ENCODE measurements around the gene RPLP1.
A peak's percentile ranks its signal among the peaks of the same experiment; 100 is the strongest.
"Not testable (repeated sequence)": the region's sequence is repeated elsewhere in the genome, so short reads cannot be mapped to it uniquely, and the experiment has no call there.

Gene RPLP1

DNA sequence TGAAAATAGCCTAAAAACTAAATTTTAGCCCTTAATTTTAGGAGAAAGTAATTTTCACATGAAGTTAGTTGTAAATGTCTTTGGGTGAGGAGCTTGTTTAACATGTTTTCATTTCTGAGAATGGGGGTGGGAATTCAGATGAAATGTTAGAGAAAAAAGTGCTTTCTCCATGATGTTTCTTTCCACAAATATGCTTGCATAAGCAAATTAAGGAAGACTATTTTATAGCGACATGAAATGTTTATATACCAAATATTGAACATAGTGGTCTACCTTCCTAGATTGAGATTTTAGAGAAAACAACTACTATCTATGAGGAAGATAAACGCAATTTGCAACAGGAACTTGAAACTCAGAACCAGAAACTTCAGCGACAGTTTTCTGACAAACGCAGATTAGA lies 13.0 kb upstream of the RPLP1 start:
- DNase-seq (ENCODE audit: low read depth in 2 of 2), result no peak

DNA sequence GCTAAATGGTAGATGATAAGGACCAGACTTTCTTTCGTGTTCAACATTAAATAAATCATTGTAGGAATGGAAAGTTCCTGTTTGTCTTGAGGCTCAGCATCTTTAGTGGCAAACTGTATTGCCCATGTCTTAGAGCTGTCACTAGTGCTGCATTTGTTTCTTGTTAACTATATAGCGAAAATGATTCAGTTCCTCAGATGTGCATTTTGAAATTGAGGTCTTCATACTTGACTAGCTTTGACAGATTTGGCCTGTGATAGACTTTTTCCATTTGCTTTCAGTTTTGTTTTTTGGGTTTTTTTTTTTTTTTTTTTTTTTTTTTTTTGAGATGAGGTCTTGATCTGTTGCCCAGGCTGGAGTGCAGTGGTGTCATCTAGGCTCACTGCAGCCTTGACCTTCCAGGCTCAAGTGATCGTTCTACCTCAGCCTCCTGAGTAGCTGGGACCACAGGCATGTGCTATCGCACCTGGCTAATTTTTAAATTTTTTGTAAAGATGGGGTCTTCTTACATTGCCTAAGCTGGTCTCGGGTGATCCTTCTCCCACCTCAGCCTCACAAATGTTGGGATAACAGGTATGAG lies 9.5 kb upstream of the RPLP1 start:
- no peak for DNase-seq (ENCODE audit: low read depth in 2 of 2)

DNA sequence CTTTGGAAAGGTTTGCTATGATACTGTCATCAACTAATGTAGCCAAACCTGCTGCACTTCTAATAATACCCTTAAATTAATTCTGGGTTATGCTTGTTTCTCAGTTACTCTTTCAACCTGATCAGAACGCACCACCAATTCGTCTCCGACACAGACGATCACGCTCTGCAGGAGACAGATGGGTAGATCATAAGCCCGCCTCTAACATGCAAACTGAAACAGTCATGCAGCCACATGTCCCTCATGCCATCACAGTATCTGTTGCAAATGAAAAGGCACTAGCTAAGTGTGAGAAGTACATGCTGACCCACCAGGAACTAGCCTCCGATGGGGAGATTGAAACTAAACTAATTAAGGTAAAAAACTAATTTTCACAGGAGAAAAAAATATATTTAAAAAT lies 7.9 kb upstream of the RPLP1 start:
- DNase-seq (ENCODE audit: low read depth in 2 of 2), result no peak

DNA sequence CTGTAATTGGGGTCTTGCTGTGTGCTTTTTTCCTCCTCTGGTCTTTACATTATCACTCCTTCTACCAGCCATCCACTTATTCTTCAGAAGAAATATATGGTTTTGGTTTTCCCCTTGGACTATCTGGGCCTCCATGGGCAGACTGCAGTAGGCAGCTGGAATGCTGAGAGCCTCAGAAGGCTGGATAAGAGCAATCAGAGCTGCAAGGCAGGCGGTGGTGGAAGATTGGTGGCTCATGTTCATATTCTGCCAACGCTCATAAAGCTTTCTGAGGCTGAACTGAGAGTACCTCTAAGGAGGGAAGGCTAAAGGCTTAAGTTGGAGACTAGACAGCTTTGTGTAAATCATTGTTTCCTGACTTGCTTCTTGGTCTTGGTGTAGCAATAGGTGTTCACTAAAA lies 5.7 kb upstream of the RPLP1 start:
- no peak for DNase-seq (ENCODE audit: low read depth in 2 of 2)

DNA sequence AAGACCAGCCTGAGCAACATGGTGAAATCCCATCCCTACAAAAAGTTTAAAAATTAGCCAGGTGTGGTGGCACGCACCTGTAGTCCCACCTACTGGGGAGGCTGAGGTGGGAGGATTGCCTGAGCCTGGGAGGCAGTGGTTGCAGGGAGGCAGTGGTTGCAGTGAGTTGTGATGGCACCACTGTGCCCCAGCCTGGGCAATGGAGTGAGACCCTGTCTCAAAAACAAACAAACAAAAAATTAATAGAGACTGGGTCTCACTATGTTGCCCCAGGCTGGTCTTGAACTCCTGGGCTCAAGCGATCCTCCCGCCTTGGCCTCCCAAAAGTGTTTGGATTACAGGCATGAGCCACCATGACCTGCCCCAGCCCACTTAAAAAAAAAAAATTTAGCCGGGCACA lies 2.4 kb upstream of the RPLP1 start:
- not testable (repeated sequence) for DNase-seq (ENCODE audit: low read depth in 2 of 2)

GRCh38 chr15:69450968-69451695 lies 1.5 kb upstream of the RPLP1 start:
- DNase-seq (ENCODE audit: low read depth in 2 of 2), result no peak

DNA sequence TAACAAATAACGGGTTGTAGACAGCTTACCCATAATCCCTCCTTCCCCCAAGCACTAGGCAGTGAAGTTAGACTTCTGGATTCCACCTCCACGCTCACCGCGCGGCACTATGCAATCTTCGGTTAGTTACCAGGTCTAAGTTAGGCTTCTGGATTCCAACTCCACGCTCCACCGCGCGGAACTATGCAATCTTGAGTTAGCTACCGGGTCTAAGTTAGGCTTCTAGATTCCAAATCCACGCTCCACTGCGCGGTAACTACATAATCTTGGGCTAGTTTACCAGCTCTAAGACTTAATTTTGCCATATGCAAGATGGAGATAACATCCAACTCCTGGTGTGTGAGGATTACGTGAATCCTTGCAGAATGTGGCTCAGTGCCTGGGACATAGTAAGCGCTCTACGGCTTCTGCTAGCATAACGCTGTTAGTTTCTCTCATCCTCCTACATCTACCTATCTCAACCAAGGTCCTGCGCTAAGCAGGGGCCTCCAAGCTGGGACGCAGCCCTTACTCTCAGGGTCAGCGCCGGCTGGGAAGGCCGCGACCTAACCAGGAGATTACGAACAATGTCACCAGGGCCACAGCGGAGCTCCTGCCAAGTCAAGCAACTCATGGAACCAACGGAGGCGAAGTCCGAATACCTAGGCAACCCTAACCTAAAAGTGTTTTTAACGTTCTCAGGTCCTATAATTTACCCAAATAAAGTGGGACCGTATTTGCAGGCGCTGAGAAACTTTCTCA lies 497 bp upstream of the RPLP1 start:
- no peak for DNase-seq (ENCODE audit: low read depth in 2 of 2)

- no peak for DNase-seq (ENCODE audit: low read depth in 2 of 2)
These were observed 2.3 kb downstream of the RPLP1 start for GRCh38 chr15:69454953-69455352.

GRCh38 chr15:69456208-69457166 lies 3.9 kb downstream of the RPLP1 start:
- DNase-seq (ENCODE audit: low read depth in 2 of 2), result no peak

DNA sequence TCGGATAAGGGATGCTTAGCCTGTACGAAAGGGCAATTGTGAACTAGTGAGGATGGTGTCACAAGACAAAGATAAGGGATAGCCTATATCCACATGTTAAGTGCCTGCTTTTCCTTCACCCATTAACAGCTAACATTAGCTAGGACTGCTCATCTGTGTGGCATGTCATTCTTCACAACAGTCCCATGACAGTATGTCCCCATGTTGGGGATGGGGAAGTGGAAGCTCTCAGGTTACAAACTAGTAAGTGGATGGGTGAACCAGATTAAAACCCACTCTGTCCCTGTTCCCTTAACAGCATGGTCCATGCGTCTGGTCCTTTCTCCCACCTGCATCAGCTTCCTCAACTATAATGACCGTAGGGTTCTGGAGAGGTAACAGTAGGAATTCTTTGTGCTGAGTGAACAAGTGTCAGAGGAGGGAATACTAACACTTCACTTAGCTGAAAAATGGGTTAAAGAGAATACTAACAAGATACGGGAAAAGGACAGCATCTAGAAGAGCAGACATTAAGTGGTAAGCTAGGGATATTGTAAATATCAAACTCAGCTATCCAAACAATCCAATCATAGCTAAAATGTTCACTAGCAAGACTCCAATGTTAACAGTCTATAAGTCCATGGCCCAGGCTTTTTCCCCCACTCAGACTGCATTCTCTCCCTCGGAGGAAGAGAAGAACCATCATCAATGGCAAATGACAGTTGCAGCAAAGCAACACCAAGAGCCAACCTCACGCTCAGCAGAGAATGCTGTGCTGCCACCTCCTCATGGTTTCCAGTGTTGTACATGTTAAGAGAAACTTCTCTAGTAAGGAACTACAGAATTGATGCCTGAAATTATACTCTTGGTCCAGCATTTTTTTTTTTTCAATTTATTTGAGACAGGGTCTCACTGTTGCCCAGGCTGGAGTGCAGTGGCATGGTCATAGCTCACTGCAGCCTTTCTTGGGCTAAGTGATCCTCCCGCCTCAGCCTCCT lies 5.0 kb downstream of the RPLP1 start:
- no peak for DNase-seq (ENCODE audit: low read depth in 2 of 2)

- DNase-seq (ENCODE audit: low read depth in 2 of 2), result no peak
These were observed 6.4 kb downstream of the RPLP1 start for GRCh38 chr15:69459066-69459465.

GRCh38 chr15:69460481-69460880 lies 7.9 kb downstream of the RPLP1 start:
- no peak for DNase-seq (ENCODE audit: low read depth in 2 of 2)

GRCh38 chr15:69462030-69462492 lies 9.4 kb downstream of the RPLP1 start:
- DNase-seq (ENCODE audit: low read depth in 2 of 2), result no peak

DNA sequence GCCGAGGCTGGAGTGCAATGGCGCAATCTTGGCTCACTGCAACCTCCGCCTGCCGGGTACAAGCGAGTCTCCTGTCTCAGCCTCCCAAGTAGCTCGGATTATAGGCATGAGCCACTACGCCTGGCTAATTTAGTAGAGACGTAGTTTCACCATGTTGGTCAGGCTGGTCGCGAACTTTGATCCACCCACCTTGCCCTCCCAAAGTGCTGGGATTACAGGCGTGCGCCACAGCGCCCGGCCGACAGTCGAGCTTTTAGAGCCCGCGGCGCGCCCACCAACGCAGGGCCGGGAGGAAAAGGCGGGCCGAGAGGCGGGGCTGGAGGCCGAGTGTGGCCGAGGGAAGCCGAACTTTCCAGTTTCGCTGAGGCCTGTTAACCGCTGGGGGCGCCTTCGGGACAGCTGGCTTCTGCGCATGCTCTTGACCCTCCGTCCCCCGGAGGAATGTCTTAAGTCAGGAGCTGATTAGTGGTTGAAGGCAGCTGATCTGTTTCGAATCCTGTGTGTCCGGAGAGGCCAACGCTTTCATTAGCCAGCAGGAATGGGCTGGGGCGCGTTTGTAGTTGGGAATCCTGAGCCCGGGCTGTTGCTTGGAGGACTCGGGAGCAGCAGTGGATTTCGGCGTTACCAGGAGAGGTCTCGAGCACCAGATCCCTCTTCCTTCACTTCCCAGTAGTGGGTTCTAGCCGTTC lies 10.0 kb downstream of the RPLP1 start:
- peak; percentile 89 to 90 for DNase-seq (ENCODE audit: low read depth in 2 of 2)

GRCh38 chr15:69463182-69463756 lies 10.7 kb downstream of the RPLP1 start:
- no peak for DNase-seq (ENCODE audit: low read depth in 2 of 2)

- DNase-seq (ENCODE audit: low read depth in 2 of 2), result no peak
These were observed 12.6 kb downstream of the RPLP1 start for GRCh38 chr15:69465253-69465652.

DNA sequence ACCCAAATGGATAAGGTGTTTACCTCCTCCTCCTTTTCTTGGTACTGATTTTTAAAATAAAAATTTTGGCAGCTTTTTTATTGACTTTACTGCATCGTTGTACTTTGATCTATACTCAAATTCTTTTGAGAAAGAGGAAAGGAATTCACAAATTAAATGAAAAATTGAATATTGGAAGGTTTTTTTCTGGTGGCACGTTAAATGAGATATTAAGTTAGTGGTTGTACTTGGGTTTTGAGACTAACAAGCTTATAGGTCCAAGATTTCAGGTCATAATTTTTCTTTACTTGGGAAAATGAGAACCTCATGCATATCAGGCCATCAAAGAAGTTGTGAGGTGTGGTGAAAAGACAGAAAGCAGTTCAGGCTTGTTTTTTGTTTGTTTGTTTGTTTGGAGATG lies 14.1 kb downstream of the RPLP1 start:
- no peak for DNase-seq (ENCODE audit: low read depth in 2 of 2)

DNA sequence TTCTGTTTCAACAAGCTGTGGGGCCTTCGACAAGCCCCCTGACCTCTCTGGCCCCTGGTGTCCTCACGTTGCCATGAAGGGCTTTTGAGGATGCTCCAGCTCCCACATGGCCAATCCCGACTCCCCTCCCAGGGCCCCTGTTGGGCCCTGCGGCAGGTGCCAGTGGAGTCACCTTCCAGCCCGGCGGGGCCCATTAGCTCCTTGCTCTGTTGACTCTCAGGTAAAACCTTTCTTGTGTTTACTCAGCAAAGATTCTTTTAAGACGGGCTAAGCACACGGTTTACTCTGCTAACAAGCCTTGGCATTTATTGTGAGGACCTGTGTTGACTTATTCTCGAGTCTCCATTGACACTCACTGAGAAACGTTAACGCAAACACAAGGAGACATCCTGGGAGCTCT lies 15.0 kb downstream of the RPLP1 start:
- DNase-seq (ENCODE audit: low read depth in 2 of 2), result no peak

DNA sequence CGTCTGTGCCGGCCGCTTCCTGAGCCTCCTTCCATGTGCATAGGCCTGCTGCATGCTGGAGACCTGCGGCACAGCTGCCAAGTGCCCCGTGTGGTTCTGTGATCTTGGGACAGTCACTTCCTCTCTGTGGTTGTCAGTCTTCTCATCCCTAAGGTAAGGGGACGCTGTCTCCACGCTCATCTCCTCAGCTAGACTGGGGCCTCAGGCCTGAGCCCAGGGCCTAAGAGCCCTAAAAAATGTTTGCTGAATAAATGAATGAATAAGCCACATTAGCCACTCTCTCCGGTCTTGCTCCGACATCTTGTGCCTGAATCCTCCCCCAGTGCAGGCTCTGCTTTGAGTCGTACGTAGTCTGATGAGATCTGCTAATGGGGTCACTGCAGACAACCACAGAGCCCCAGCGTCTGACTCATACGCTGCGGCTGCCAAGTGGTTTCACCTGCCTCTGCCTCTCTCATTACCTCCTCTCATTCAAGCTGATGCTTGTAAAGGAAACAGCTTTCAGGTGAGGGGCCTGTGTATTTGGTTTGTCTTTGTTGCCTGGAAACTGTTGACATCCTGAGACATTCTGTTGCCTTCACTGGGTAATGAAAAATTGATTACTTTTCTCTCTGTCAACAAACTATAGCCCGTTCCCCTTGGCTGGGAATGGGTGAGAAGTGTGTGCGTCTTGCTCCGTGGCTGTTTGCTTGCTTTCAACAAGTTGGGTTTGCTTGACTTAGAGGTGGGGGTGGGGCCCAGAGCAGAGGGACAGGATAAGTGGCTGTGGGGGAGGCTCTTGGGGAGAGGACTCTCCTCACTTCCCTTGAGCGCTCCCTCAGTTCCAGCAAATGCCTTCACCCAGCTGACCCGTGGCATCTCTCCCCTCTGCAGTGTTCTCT lies 15.9 kb downstream of the RPLP1 start:
- peak; percentile 63 to 73 for DNase-seq (ENCODE audit: low read depth in 2 of 2)
